ENCODE data around the gene PREX1.

The PREX1 gene

GRCh38 chr20:48734104-48734749, 93.6 kb downstream of the PREX1 start:
- DNase-seq (ENCODE audit: low read depth) = no peak

GRCh38 chr20:48733296-48733790, 94.5 kb downstream of the PREX1 start:
- no peak for DNase-seq (ENCODE audit: low read depth)

GRCh38 chr20:48732081-48732829, 95.5 kb downstream of the PREX1 start:
- DNase-seq (ENCODE audit: low read depth) = no peak

GRCh38 chr20:48731536-48731935, 96.3 kb downstream of the PREX1 start:
- DNase-seq (ENCODE audit: low read depth) = no peak

GRCh38 chr20:48730977-48731376, 96.8 kb downstream of the PREX1 start:
- no peak for DNase-seq (ENCODE audit: low read depth)

- no peak for DNase-seq (ENCODE audit: low read depth)
Observed at GRCh38 chr20:48729538-48729937, 98.3 kb downstream of the PREX1 start.

GRCh38 chr20:48728042-48728825, 99.6 kb downstream of the PREX1 start:
- DNase-seq (ENCODE audit: low read depth) = no peak

GRCh38 chr20:48727226-48727625, 100.6 kb downstream of the PREX1 start:
- DNase-seq (ENCODE audit: low read depth) = no peak

- DNase-seq (ENCODE audit: low read depth) = no peak
Observed at GRCh38 chr20:48725555-48725991, 102.2 kb downstream of the PREX1 start.

GRCh38 chr20:48724891-48725554, 102.8 kb downstream of the PREX1 start:
- no peak for DNase-seq (ENCODE audit: low read depth)

- no peak for DNase-seq (ENCODE audit: low read depth)
Observed at GRCh38 chr20:48724382-48724781, 103.4 kb downstream of the PREX1 start.

GRCh38 chr20:48723308-48724264, 104.2 kb downstream of the PREX1 start:
- no peak for DNase-seq (ENCODE audit: low read depth)

- DNase-seq (ENCODE audit: low read depth) = no peak
Observed at GRCh38 chr20:48722737-48723191, 105.0 kb downstream of the PREX1 start.

- no peak for DNase-seq (ENCODE audit: low read depth)
Observed at GRCh38 chr20:48722002-48722731, 105.6 kb downstream of the PREX1 start.

- DNase-seq (ENCODE audit: low read depth) = no peak
Observed at GRCh38 chr20:48721324-48722001, 106.3 kb downstream of the PREX1 start.

GRCh38 chr20:48720256-48720985, 107.4 kb downstream of the PREX1 start:
- no peak for DNase-seq (ENCODE audit: low read depth)

- DNase-seq (ENCODE audit: low read depth) = no peak
Observed at GRCh38 chr20:48719598-48720255, 108.1 kb downstream of the PREX1 start.
